SK-N-SH treated with all-trans-retinoic acid at 6 μM for 48 hours (cell line): ENCODE measurements around the gene MBNL2.

ENCODE experiments used
- ATAC-seq: fragments of 200-7000 bp; cut with Tn5 transposase; 3 replicates; pipeline ENCODE4 v1.9.1; 2020; ENCODE audit warnings: mild to moderate bottlenecking, moderate library complexity
- ARNTL ChIP-seq: fragments of 450-650 bp; formaldehyde crosslinking; IDR thresholded peaks from 2 replicates; pipeline ENCODE4 v1.5.0; 2020; ENCODE audit warnings: low read depth, mild to moderate bottlenecking, moderate library complexity, borderline replicate concordance
- BACH2 ChIP-seq: fragments of 250-450 bp; sonication (Bioruptor Pico); IDR thresholded peaks from 2 replicates; pipeline ENCODE4 v1.9.0; 2021; ENCODE audit warnings: mild to moderate bottlenecking, borderline replicate concordance
- CSDC2 ChIP-seq: fragments of 250-450 bp; sonication (Bioruptor Pico); IDR thresholded peaks from 2 replicates; pipeline ENCODE4 v1.5.0; 2020; ENCODE audit warnings: mild to moderate bottlenecking, moderate library complexity
- GLIS3 ChIP-seq: fragments of 250-450 bp; sonication (Bioruptor Pico); IDR thresholded peaks from 2 replicates; pipeline ENCODE4 v1.5.0; 2020; ENCODE audit warnings: mild to moderate bottlenecking, moderate library complexity
- RARB ChIP-seq: fragments of 250-450 bp; sonication (Bioruptor Pico); IDR thresholded peaks from 2 replicates; pipeline ENCODE4 v1.8.0; 2021; ENCODE audit warnings: mild to moderate bottlenecking, moderate library complexity
- TCF4 ChIP-seq: fragments of 250-450 bp; sonication (Bioruptor Pico); IDR thresholded peaks from 2 replicates; pipeline ENCODE4 v1.8.0; 2021; ENCODE audit warnings: mild to moderate bottlenecking, moderate library complexity, borderline replicate concordance
- TOX ChIP-seq: fragments of 250-450 bp; sonication (Bioruptor Pico); IDR thresholded peaks from 2 replicates; pipeline ENCODE4 v1.8.0; 2021; ENCODE audit warnings: mild to moderate bottlenecking, moderate library complexity, borderline replicate concordance
- ZFP3 ChIP-seq: fragments of 250-450 bp; sonication (Bioruptor Pico); IDR thresholded peaks from 2 replicates; pipeline ENCODE4 v1.5.0; 2020; ENCODE audit warnings: mild to moderate bottlenecking, moderate library complexity
- ZFP30 ChIP-seq: fragments of 450-650 bp; formaldehyde crosslinking; IDR thresholded peaks from 2 replicates; pipeline ENCODE4 v1.5.0; 2022; ENCODE audit warnings: mild to moderate bottlenecking, moderate library complexity
- ZNF565 ChIP-seq: fragments of 450-650 bp; formaldehyde crosslinking; conservative IDR thresholded peaks from 2 replicates; pipeline ENCODE4 v1.5.0; 2020; ENCODE audit warnings: low read depth, mild to moderate bottlenecking, moderate library complexity
- ZNF70 ChIP-seq: fragments of 450-650 bp; formaldehyde crosslinking; IDR thresholded peaks from 2 replicates; pipeline ENCODE4 v1.5.0; 2020; ENCODE audit warnings: mild to moderate bottlenecking, moderate library complexity
- ZNF8 ChIP-seq: fragments of 450-650 bp; formaldehyde crosslinking; IDR thresholded peaks from 2 replicates; pipeline ENCODE4 v1.5.0; 2020; ENCODE audit warnings: mild to moderate bottlenecking, moderate library complexity
- TF ChIP-seq, protein P1 (sequence below): fragments of 250-450 bp; sonication (Bioruptor Pico); IDR thresholded peaks from 2 replicates; pipeline ENCODE4 v1.8.0; 2021; ENCODE audit warnings: low read depth, mild to moderate bottlenecking, moderate library complexity, borderline replicate concordance
- TF ChIP-seq, protein P2 (sequence below): fragments of 250-450 bp; sonication (Bioruptor Pico); IDR thresholded peaks from 2 replicates; pipeline ENCODE4 v1.5.0; 2020; ENCODE audit warnings: mild to moderate bottlenecking, moderate library complexity
- TF ChIP-seq, protein P3 (sequence below): fragments of 250-450 bp; sonication (Bioruptor Pico); IDR thresholded peaks from 2 replicates; pipeline ENCODE4 v1.5.1; 2021; ENCODE audit warnings: mild to moderate bottlenecking, moderate library complexity
- TF ChIP-seq, protein P4 (sequence below): fragments of 250-450 bp; sonication (Bioruptor Pico); IDR thresholded peaks from 2 replicates; pipeline ENCODE4 v1.8.0; 2020; ENCODE audit warnings: mild to moderate bottlenecking, moderate library complexity, borderline replicate concordance
- TF ChIP-seq, protein P5 (sequence below): fragments of 250-450 bp; sonication (Bioruptor Pico); IDR thresholded peaks from 2 replicates; pipeline ENCODE4 v1.5.1; 2020; ENCODE audit warnings: low read depth, mild to moderate bottlenecking, moderate library complexity

Gene MBNL2

DNA sequence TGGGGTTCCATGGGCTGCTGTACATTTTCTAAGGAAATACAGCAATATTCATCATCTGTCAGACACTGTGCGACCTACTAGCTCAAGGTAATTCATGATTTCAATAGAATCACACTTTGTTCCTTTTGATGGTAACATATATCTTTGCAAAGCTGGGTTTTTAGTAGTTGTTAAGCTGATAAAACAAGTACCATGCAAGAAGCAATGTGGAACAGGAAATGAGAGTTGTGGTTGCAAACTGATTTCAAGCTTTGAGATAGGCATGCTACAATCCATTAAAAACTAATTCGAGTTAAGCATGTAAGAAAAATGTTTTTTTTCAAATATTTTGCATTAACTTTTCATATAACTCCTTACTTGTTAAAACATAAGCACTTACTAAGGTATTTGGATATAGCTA is 6.8 kb upstream of the MBNL2 start:
- TF ChIP-seq, protein P1, sequence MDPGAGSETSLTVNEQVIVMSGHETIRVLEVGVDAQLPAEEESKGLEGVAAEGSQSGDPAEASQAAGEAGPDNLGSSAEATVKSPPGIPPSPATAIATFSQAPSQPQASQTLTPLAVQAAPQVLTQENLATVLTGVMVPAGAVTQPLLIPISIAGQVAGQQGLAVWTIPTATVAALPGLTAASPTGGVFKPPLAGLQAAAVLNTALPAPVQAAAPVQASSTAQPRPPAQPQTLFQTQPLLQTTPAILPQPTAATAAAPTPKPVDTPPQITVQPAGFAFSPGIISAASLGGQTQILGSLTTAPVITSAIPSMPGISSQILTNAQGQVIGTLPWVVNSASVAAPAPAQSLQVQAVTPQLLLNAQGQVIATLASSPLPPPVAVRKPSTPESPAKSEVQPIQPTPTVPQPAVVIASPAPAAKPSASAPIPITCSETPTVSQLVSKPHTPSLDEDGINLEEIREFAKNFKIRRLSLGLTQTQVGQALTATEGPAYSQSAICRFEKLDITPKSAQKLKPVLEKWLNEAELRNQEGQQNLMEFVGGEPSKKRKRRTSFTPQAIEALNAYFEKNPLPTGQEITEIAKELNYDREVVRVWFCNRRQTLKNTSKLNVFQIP: no peak
- TF ChIP-seq TCF4 (CRISPR knock-in tag) (no peak), ARNTL (CRISPR knock-in tag) (no peak), RARB (CRISPR knock-in tag) (no peak), ZFP30 (CRISPR knock-in tag) (no peak), ZNF565 (CRISPR knock-in tag) (no peak)
- TF ChIP-seq, protein P2, sequence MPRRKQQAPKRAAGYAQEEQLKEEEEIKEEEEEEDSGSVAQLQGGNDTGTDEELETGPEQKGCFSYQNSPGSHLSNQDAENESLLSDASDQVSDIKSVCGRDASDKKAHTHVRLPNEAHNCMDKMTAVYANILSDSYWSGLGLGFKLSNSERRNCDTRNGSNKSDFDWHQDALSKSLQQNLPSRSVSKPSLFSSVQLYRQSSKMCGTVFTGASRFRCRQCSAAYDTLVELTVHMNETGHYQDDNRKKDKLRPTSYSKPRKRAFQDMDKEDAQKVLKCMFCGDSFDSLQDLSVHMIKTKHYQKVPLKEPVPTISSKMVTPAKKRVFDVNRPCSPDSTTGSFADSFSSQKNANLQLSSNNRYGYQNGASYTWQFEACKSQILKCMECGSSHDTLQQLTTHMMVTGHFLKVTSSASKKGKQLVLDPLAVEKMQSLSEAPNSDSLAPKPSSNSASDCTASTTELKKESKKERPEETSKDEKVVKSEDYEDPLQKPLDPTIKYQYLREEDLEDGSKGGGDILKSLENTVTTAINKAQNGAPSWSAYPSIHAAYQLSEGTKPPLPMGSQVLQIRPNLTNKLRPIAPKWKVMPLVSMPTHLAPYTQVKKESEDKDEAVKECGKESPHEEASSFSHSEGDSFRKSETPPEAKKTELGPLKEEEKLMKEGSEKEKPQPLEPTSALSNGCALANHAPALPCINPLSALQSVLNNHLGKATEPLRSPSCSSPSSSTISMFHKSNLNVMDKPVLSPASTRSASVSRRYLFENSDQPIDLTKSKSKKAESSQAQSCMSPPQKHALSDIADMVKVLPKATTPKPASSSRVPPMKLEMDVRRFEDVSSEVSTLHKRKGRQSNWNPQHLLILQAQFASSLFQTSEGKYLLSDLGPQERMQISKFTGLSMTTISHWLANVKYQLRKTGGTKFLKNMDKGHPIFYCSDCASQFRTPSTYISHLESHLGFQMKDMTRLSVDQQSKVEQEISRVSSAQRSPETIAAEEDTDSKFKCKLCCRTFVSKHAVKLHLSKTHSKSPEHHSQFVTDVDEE (CRISPR knock-in tag): no peak
- TF ChIP-seq, protein P3, sequence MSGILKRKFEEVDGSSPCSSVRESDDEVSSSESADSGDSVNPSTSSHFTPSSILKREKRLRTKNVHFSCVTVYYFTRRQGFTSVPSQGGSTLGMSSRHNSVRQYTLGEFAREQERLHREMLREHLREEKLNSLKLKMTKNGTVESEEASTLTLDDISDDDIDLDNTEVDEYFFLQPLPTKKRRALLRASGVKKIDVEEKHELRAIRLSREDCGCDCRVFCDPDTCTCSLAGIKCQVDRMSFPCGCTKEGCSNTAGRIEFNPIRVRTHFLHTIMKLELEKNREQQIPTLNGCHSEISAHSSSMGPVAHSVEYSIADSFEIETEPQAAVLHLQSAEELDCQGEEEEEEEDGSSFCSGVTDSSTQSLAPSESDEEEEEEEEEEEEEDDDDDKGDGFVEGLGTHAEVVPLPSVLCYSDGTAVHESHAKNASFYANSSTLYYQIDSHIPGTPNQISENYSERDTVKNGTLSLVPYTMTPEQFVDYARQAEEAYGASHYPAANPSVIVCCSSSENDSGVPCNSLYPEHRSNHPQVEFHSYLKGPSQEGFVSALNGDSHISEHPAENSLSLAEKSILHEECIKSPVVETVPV (CRISPR knock-in tag): no peak
- TF ChIP-seq, protein P4, sequence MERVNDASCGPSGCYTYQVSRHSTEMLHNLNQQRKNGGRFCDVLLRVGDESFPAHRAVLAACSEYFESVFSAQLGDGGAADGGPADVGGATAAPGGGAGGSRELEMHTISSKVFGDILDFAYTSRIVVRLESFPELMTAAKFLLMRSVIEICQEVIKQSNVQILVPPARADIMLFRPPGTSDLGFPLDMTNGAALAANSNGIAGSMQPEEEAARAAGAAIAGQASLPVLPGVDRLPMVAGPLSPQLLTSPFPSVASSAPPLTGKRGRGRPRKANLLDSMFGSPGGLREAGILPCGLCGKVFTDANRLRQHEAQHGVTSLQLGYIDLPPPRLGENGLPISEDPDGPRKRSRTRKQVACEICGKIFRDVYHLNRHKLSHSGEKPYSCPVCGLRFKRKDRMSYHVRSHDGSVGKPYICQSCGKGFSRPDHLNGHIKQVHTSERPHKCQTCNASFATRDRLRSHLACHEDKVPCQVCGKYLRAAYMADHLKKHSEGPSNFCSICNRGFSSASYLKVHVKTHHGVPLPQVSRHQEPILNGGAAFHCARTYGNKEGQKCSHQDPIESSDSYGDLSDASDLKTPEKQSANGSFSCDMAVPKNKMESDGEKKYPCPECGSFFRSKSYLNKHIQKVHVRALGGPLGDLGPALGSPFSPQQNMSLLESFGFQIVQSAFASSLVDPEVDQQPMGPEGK (CRISPR knock-in tag): no peak
- ATAC-seq: no peak

DNA sequence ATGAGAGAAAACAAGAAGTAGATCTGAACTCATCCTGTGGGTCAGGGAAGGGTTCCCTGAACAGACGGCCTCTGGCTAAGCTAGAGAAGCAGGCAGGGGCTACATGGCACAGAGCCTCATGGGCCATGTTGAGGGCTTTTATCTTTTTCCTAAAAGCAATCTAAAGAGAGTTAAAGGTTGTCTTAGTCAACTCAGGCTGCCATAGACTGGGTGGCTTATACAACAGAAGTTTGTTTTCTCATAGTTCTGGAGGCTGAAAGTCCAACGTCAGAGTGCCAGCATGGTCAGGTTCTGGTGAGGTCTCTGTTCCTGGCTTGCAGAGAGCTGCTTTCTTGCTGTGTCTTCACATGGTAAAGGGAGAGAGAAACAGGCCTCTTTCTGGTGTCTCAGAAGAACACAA is 2.9 kb upstream of the MBNL2 start:
- ATAC-seq: no peak
- TF ChIP-seq, protein P2 (CRISPR knock-in tag): no peak
- TF ChIP-seq TOX (CRISPR knock-in tag) (no peak), ZNF565 (CRISPR knock-in tag) (no peak), ARNTL (CRISPR knock-in tag) (no peak), CSDC2 (CRISPR knock-in tag) (no peak), ZNF70 (CRISPR knock-in tag) (no peak), BACH2 (CRISPR knock-in tag) (no peak), ZNF8 (CRISPR knock-in tag) (no peak), GLIS3 (CRISPR knock-in tag) (no peak), ZFP3 (CRISPR knock-in tag) (no peak)
- TF ChIP-seq, protein P5, sequence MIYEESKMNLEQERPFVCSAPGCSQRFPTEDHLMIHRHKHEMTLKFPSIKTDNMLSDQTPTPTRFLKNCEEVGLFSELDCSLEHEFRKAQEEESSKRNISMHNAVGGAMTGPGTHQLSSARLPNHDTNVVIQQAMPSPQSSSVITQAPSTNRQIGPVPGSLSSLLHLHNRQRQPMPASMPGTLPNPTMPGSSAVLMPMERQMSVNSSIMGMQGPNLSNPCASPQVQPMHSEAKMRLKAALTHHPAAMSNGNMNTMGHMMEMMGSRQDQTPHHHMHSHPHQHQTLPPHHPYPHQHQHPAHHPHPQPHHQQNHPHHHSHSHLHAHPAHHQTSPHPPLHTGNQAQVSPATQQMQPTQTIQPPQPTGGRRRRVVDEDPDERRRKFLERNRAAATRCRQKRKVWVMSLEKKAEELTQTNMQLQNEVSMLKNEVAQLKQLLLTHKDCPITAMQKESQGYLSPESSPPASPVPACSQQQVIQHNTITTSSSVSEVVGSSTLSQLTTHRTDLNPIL (CRISPR knock-in tag): no peak
